Testis (tissue), 2 donors: ENCODE data around the gene PCDHGA6.

Source experiments
- CTCF ChIP-seq, 3 experiments: fragments of 450-650 bp in 2 of 3; fragments of 200-600 bp in 1 of 3; sonication (generic) in 1 of 3; IDR thresholded peaks; one replicate each; pipeline ENCODE4 v1.5.1; 2016 to 2019; ENCODE audit warnings: antibody characterized with exemption in 3 of 3, mild to moderate bottlenecking in 2 of 3, moderate library complexity in 1 of 3
- POLR2A ChIP-seq: fragments of 450-650 bp; IDR thresholded peaks from one replicate; pipeline ENCODE4 v1.6.1; 2017; ENCODE audit warnings: antibody characterized with exemption, mild to moderate bottlenecking, moderate library complexity

GRCh38 chr5:141409598-141410306 lies 36.1 kb downstream of the PCDHGA6 start:
- TF ChIP-seq CTCF (IDR thresholded peaks at IDR 0.05) = no peak
- no peak for TF ChIP-seq POLR2A
